HepG2 (cell line): ENCODE measurements around the gene CDIP1. TPM values are rescaled to one million over a fixed set of nuclear protein-coding genes. Genes with fewer than 3 reads are reported as not detected.

Experiments used
- ATAC-seq: fragments of 200-7000 bp; cut with Tn5 transposase; 3 replicates; pipeline ENCODE4 v1.9.1; 2020; ENCODE audit warnings: mild to moderate bottlenecking, moderate library complexity
- BruUV-seq: library from RNA; stranded (reverse); fragments of 400-500 nt; replicated peaks from 2 replicates; lab custom pipeline; 2021; lab: Mats Ljungman, UMichigan
- CTCF ChIA-PET: fragments of 300-600 bp; formaldehyde crosslinking; extraction: SDS; loops from one replicate; lab custom pipeline; 2021; ENCODE audit warnings: low total read pairs, inconsistent platforms, low intra/inter-chr PET ratio; lab: Yijun Ruan, JAX
- POLR2A ChIA-PET: fragments of 350-600 bp; sonication (Branson Sonifier 250); formaldehyde crosslinking; loops from one replicate; lab custom pipeline; 2020; ENCODE audit warnings: antibody characterized with exemption, inconsistent platforms; lab: Yijun Ruan, JAX
- DNase-seq: peaks from one replicate; pipeline ENCODE4 v3.0.0-alpha.2; 2015; ENCODE audit warnings: low spot score
- FAIRE-seq: peaks from 3 replicates; lab custom pipeline; 2011; peaks lifted over from hg19 to GRCh38; lab: Jason Lieb, UNC
- H2AFZ ChIP-seq: one replicate; pipeline ENCODE4 v1.6.1; 2011; ENCODE audit warnings: low read length, inconsistent platforms
- H3K27ac ChIP-seq: fragments of 300-600 bp; 3 replicates; pipeline ENCODE4 v1.8.0; 2011; ENCODE audit warnings: mixed run types, mild to moderate bottlenecking, mixed read lengths, low read length, inconsistent platforms; ENCODE audit not compliant: insufficient read depth; ENCODE audit errors: extremely low read length
- H3K27me3 ChIP-seq, 2 experiments: fragments of 200-600 bp in 1 of 2; 2 replicates in 1 of 2; 3 replicates in 1 of 2; pipeline versions ENCODE4 v1.6.0 to v1.8.0; 2011; ENCODE audit warnings: low read length in 2 of 2, mild to moderate bottlenecking in 2 of 2, moderate library complexity in 2 of 2, inconsistent platforms in 1 of 2; ENCODE audit not compliant: insufficient read depth in 2 of 2, control insufficient read depth in 1 of 2
- H3K36me3 ChIP-seq, 2 experiments: fragments of 200-600 bp in 1 of 2; replicated peaks in 1 of 2; 2 replicates in 1 of 2; 3 replicates in 1 of 2; pipeline versions ENCODE4 v1.5.1 to v1.8.0; 2011; ENCODE audit warnings: low read length in 2 of 2, inconsistent platforms in 1 of 2; ENCODE audit not compliant: insufficient read depth in 2 of 2, control insufficient read depth in 1 of 2
- H3K4me1 ChIP-seq: 2 replicates; pipeline ENCODE4 v1.5.1; 2012; ENCODE audit warnings: low read length, inconsistent platforms; ENCODE audit not compliant: insufficient read depth
- H3K4me2 ChIP-seq: 2 replicates; pipeline ENCODE4 v1.6.0; 2011; ENCODE audit warnings: low read depth, low read length, inconsistent platforms
- H3K4me3 ChIP-seq, 3 experiments: fragments of 200-600 bp in 1 of 3; sonication (generic), shearing (Covaris generic) in 1 of 3; replicated peaks in 1 of 3; 2 replicates each; pipeline ENCODE4 v1.5.1; 2011 to 2016; ENCODE audit warnings: low read length in 3 of 3, inconsistent platforms in 2 of 3, low read depth in 2 of 3, mild to moderate bottlenecking in 2 of 3, control low read depth in 1 of 3, mixed read lengths in 1 of 3; ENCODE audit not compliant: insufficient read depth in 1 of 3
- H3K79me2 ChIP-seq: one replicate; pipeline ENCODE4 v1.6.1; 2011; ENCODE audit warnings: low read length, inconsistent platforms; ENCODE audit not compliant: insufficient read depth
- H3K9ac ChIP-seq: 2 replicates; pipeline ENCODE4 v1.6.0; 2011; ENCODE audit warnings: mild to moderate bottlenecking, low read depth, low read length, inconsistent platforms; ENCODE audit not compliant: insufficient read depth
- H3K9me3 ChIP-seq: 2 replicates; pipeline ENCODE4 v1.5.1; 2012; ENCODE audit warnings: mild to moderate bottlenecking, low read length
- H4K20me1 ChIP-seq: 2 replicates; pipeline ENCODE4 v1.6.0; 2011; ENCODE audit warnings: inconsistent platforms, mild to moderate bottlenecking, low read length, moderate library complexity; ENCODE audit not compliant: insufficient read depth
- SNAPC2 ChIP-seq: sonication (generic); formaldehyde crosslinking; IDR thresholded peaks from 2 replicates; pipeline ENCODE4 v1.8.1; 2022; ENCODE audit warnings: mild to moderate bottlenecking, missing genetic modification reagents
- ZBTB4 ChIP-seq: sonication (generic); formaldehyde crosslinking; IDR thresholded peaks from 2 replicates; pipeline ENCODE4 v1.4.0; 2020; ENCODE audit warnings: missing genetic modification reagents, mild to moderate bottlenecking, borderline replicate concordance
- WGBS: methylation state at CpG from one replicate; pipeline ENCODE4 v1.1.6; 2017; ENCODE audit warnings: low lambda C conversion rate; 5-methylcytosine and 5-hydroxymethylcytosine counted together
- in situ Hi-C: cut with HindIII; loops from 2 replicates; pipeline ENCODE4 v1.10.0; 2017; ENCODE audit warnings: low pct_unique_long_range_greater_than_20kb; ENCODE audit not compliant: extremely low pct_ligation_motif_present
- intact Hi-C: fragments of 100-400 bp; cut with micrococcal nuclease; formaldehyde crosslinking; loops from one replicate; pipeline ENCODE4 v1.10.0; 2022; ENCODE audit not compliant: unreplicated experiment
- polyA plus RNA-seq, 8 experiments: library from polyadenylated mRNA; depleted of rRNA in 3 of 8; stranded (reverse) in 7 of 8; unstranded in 1 of 8; fragments of >200 nt; fragmentation: Illumina TruSeq in 4 of 8; extraction: Trizol in 4 of 8; gene quantifications; 2 replicates each; pipeline versions ENCODE4 v1.2.1 to v1.2.3, GENCODE V29; 2011 to 2016; ENCODE audit warnings: low read depth in 4 of 8, missing spikeins in 1 of 8, mixed read lengths in 1 of 8; ENCODE audit not compliant: insufficient read depth in 1 of 8
- total RNA-seq, 5 experiments: library from RNA; depleted of rRNA; stranded (reverse); fragments of >200 nt; fragmentation: Illumina TruSeq; extraction: Trizol; gene quantifications; 2 replicates each; pipeline ENCODE4 v1.2.3, GENCODE V29; 2016; ENCODE audit warnings: low read depth in 1 of 5
- TF ChIP-seq, protein P1 (sequence below): sonication (generic); formaldehyde crosslinking; IDR thresholded peaks from 2 replicates; pipeline ENCODE4 v1.5.0; 2020; ENCODE audit warnings: mild to moderate bottlenecking, missing genetic modification reagents, moderate library complexity

Gene CDIP1
- total and polyA plus RNA-seq, 2 of the 13 experiments (the other 11 are each of a cell fraction or from before 2014, with no cell fraction given), result 31.2 to 56.7 TPM

DNA sequence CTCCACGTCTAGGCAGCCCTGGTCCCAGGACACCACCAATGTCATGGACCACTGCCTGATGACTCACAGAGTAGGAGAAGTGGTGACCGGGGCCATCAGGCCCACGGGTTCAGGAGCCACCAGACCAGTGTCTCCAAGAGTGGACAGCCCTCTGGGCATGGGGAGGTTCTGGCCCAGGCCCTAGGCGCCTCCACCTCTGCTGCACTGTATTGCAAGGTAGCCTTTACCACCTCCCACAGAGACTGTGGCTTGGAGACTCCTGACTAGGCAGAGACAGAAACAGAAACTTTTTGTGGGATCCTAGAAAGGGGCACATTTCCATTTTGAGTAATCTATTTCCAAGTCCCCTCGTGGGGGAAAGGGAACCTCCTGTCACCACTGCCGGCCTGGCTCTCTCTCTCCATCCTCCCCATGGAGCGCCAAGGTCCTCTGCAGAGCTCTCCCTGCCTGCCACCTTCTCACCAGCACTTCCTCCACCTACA is 2.9 kb downstream of the CDIP1 start (continued):
- TF ChIP-seq, protein P1, sequence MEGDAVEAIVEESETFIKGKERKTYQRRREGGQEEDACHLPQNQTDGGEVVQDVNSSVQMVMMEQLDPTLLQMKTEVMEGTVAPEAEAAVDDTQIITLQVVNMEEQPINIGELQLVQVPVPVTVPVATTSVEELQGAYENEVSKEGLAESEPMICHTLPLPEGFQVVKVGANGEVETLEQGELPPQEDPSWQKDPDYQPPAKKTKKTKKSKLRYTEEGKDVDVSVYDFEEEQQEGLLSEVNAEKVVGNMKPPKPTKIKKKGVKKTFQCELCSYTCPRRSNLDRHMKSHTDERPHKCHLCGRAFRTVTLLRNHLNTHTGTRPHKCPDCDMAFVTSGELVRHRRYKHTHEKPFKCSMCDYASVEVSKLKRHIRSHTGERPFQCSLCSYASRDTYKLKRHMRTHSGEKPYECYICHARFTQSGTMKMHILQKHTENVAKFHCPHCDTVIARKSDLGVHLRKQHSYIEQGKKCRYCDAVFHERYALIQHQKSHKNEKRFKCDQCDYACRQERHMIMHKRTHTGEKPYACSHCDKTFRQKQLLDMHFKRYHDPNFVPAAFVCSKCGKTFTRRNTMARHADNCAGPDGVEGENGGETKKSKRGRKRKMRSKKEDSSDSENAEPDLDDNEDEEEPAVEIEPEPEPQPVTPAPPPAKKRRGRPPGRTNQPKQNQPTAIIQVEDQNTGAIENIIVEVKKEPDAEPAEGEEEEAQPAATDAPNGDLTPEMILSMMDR (CRISPR knock-in tag), result no peak

GRCh38 chr16:4534151-4534790 is 4.3 kb downstream of the CDIP1 start:
- Histone ChIP-seq H3K79me2 (peaks cover 84% of the 10 kb centered on the region), H4K20me1 (peaks cover 35% of the 10 kb centered on the region; the same call in 1 of the 2 replicates), H3K9me3 (peaks cover 4% of the 10 kb centered on the region; the same call in 1 of the 2 replicates), H3K27ac (no peak overlapping the region), H2AFZ (no peak overlapping the region), H3K27me3 (no peaks in the 10 kb centered on the region), H3K9ac (0 out of 2 replicates have a peak overlapping the region, but pooled peaks have one; percentile 11), H3K4me3 (no peak overlapping the region), H3K4me1 (peaks cover 61% of the 10 kb centered on the region), H3K4me2 (no peak overlapping the region), H3K36me3 (peaks cover 8 to 19% of the 10 kb centered on the region in 2 experiments)
- DNase-seq (no peak), ATAC-seq (no peak), FAIRE-seq (no peak)
- no TSS peak for BruUV-seq
- 95% methylated on average over 13 of the region's 13 CpGs for WGBS
- in situ Hi-C loops (no loop called here), intact Hi-C loops (no loop called here)
- ChIA-PET POLR2A (no interaction called here), CTCF (no interaction called here)
- TF ChIP-seq SNAPC2 (no peak), ZBTB4 (CRISPR knock-in tag) (peak; percentile 27; the same call in 1 of the 2 replicates)
